Hepatocyte (in vitro differentiated cells): ENCODE data around the gene VWA5B1.

ENCODE experiments used
- EZH2 ChIP-seq: fragments of 200-600 bp; sonication (generic); IDR thresholded peaks from 2 replicates; pipeline ENCODE4 v1.6.1; 2016; ENCODE audit warnings: antibody characterized with exemption, mild to moderate bottlenecking, borderline replicate concordance
- EZH2phosphoT487 ChIP-seq: fragments of 200-600 bp; sonication (generic); IDR thresholded peaks from one replicate; pipeline ENCODE4 v1.6.1; 2018; ENCODE audit warnings: antibody characterized with exemption, mild to moderate bottlenecking, low read depth, moderate library complexity; ENCODE audit not compliant: unreplicated experiment, severe bottlenecking
- TF ChIP-seq, protein P1 (sequence below): fragments of 200-600 bp; sonication (generic); IDR thresholded peaks from 2 replicates; pipeline ENCODE4 v1.5.1; 2016; ENCODE audit warnings: antibody characterized with exemption, mild to moderate bottlenecking; ENCODE audit not compliant: poor library complexity

- TF ChIP-seq, protein P1, sequence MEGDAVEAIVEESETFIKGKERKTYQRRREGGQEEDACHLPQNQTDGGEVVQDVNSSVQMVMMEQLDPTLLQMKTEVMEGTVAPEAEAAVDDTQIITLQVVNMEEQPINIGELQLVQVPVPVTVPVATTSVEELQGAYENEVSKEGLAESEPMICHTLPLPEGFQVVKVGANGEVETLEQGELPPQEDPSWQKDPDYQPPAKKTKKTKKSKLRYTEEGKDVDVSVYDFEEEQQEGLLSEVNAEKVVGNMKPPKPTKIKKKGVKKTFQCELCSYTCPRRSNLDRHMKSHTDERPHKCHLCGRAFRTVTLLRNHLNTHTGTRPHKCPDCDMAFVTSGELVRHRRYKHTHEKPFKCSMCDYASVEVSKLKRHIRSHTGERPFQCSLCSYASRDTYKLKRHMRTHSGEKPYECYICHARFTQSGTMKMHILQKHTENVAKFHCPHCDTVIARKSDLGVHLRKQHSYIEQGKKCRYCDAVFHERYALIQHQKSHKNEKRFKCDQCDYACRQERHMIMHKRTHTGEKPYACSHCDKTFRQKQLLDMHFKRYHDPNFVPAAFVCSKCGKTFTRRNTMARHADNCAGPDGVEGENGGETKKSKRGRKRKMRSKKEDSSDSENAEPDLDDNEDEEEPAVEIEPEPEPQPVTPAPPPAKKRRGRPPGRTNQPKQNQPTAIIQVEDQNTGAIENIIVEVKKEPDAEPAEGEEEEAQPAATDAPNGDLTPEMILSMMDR = no peak
- TF ChIP-seq EZH2 (no peak), EZH2phosphoT487 (no peak)
Observed at GRCh38 chr1:20380175-20380574, 89.5 kb downstream of the VWA5B1 start.
